C4-2B (cell line): ENCODE results near the gene TBX5.

Experiments used
- H3K27ac ChIP-seq: fragments of 450-650 bp; 2 replicates; pipeline ENCODE4 v1.5.1; 2017
- ZFX ChIP-seq: fragments of 450-650 bp; IDR thresholded peaks from 2 replicates; pipeline ENCODE4 v1.6.1; 2017
- TF ChIP-seq, protein P1 (sequence below): fragments of 450-650 bp; conservative IDR thresholded peaks from 2 replicates; pipeline ENCODE4 v1.5.1; 2017; ENCODE audit warnings: mild to moderate bottlenecking

Gene TBX5

DNA sequence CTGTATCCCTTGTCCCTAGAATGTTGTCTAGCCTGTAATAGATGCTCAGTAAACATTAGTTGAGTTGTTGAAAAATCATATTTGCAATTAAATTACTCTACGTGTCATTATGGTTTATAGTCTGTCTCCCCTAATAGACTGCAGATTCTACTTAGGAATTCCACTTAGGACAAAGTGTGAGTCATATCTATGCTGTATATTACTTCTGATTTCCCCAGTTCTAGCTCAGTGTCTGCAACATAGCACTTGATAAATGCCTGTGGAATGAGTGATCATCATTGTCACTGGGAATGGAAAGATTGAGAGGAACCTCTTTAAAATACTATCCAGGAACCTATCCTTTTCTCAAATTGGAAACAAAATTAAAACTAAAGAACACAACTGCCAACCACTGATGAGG, 99.3 kb downstream of the TBX5 start:
- H3K27ac ChIP-seq = no peak overlapping the region
- TF ChIP-seq ZFX = no peak
- TF ChIP-seq, protein P1, sequence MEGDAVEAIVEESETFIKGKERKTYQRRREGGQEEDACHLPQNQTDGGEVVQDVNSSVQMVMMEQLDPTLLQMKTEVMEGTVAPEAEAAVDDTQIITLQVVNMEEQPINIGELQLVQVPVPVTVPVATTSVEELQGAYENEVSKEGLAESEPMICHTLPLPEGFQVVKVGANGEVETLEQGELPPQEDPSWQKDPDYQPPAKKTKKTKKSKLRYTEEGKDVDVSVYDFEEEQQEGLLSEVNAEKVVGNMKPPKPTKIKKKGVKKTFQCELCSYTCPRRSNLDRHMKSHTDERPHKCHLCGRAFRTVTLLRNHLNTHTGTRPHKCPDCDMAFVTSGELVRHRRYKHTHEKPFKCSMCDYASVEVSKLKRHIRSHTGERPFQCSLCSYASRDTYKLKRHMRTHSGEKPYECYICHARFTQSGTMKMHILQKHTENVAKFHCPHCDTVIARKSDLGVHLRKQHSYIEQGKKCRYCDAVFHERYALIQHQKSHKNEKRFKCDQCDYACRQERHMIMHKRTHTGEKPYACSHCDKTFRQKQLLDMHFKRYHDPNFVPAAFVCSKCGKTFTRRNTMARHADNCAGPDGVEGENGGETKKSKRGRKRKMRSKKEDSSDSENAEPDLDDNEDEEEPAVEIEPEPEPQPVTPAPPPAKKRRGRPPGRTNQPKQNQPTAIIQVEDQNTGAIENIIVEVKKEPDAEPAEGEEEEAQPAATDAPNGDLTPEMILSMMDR = no peak

DNA sequence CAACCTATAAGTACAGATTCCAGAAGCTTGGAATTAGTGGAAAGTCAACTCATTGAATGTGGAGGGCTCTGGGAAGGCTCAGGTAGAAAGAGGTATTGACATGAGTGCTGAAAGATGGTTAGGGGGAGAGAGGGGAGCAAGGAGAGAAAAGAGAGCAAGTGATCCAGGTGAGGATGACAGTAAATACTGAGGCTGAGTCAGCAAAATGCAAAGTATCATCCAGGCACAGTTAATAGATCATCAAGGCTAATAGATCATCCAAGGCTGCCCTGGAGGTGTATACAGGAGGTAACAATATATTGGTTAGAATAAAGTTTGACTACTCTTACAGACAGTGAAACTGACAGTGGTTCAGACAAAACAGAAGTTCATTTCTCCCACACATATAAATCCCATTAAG, 100.5 kb downstream of the TBX5 start:
- no peak overlapping the region for H3K27ac ChIP-seq
- TF ChIP-seq ZFX = no peak
- TF ChIP-seq, protein P1 = no peak
